Measurements from ENCODE around the gene ARHGAP45.

The ARHGAP45 gene

DNA sequence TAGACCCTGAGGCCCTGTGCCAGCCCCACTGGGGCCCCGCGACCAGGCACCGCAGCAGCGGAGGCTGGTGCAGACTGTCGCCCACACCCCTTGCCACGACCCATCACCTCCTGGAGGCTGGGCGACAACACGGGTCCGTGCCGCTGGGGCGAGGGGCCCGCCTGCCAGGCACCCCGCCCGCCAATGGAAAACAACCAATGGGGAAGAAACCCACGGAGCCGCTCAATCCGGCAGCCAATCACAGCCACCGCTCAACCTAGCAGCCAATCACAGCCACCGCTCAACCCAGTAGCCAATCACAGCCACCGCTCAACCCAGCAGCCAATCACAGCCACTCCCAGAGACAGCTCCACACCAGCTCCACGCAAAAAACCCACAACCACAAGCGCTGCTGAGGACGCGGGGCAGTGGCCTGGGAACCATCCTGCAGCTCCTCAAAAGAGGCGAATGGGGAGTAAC is 66.5 kb downstream of the ARHGAP45 start:
- H3K4me3 ChIP-seq (ENCODE audit: low read depth in 1 of 2, low read length in 2 of 2): no peak overlapping the region
- no peaks in the 10 kb centered on the region for H3K36me3 ChIP-seq (ENCODE audit: insufficient read depth, low read length)
- no peak overlapping the region for H3K9ac ChIP-seq (ENCODE audit: low read length)
- no peaks in the 10 kb centered on the region for H3K9me3 ChIP-seq (ENCODE audit: low read length)
- H3K4me1 ChIP-seq (ENCODE audit: insufficient read depth, low read length): peaks cover 26% of the 10 kb centered on the region
- H3K27me3 ChIP-seq (ENCODE audit: control insufficient read depth in 1 of 2, insufficient read depth in 2 of 2, low read length in 2 of 2): no peaks in the 10 kb centered on the region
- H3K27ac ChIP-seq (ENCODE audit: low read depth, low read length): peak overlapping the region; percentile 86

DNA sequence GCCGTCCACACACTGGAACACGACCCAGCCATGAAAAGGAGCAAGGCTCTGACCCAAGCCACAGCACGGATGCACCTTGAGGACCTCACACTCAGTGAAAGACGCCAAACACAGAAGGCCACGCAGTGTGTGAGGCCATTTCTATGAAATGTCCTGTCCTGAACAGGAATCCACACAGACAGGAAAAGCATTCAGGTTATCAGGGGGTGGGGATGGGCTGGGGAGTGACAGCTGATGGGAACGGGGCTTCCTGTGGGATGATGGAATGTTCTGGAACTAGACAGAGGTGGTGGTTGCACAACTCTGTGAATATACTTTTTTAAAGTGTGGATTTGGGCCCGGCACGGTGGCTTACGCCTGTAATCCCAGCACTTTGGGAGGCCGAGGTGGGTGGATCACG is 67.5 kb downstream of the ARHGAP45 start:
- no peak overlapping the region for H3K4me3 ChIP-seq (ENCODE audit: low read depth in 1 of 2, low read length in 2 of 2)
- peaks cover 26% of the 10 kb centered on the region for H3K4me1 ChIP-seq (ENCODE audit: insufficient read depth, low read length)
- H3K27me3 ChIP-seq (ENCODE audit: control insufficient read depth in 1 of 2, insufficient read depth in 2 of 2, low read length in 2 of 2): no peaks in the 10 kb centered on the region
- H3K9ac ChIP-seq (ENCODE audit: low read length): no peak overlapping the region
- H3K9me3 ChIP-seq (ENCODE audit: low read length): no peaks in the 10 kb centered on the region
- H3K36me3 ChIP-seq (ENCODE audit: insufficient read depth, low read length): no peaks in the 10 kb centered on the region
- no peak overlapping the region for H3K27ac ChIP-seq (ENCODE audit: low read depth, low read length)

DNA sequence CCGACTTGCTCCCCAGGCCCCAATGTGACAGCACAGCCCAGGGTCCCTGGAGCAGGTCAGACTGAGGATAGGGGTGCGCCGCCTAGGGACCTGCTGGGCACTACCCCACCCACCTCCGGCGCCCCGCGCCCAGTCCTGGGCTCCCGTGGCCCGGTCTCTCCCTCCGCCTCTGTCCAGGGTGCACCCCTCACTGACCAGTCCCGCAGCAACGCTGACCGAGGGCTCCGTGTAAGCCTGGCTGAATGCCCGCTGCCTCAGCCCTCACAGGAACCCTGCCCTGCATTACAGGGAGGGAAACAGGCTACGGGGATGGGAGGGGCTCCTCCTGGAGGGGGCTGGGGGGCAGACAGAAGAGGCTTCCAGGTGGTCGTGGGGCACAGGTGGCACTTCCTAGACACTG is 68.5 kb downstream of the ARHGAP45 start:
- Histone ChIP-seq H3K9ac (ENCODE audit: low read length) (no peak overlapping the region), H3K4me3 (ENCODE audit: low read depth in 1 of 2, low read length in 2 of 2) (no peak overlapping the region), H3K27me3 (ENCODE audit: control insufficient read depth in 1 of 2, insufficient read depth in 2 of 2, low read length in 2 of 2) (no peaks in the 10 kb centered on the region), H3K27ac (ENCODE audit: low read depth, low read length) (peak overlapping the region; percentile 44), H3K36me3 (ENCODE audit: insufficient read depth, low read length) (no peaks in the 10 kb centered on the region), H3K4me1 (ENCODE audit: insufficient read depth, low read length) (peaks cover 26% of the 10 kb centered on the region), H3K9me3 (ENCODE audit: low read length) (no peaks in the 10 kb centered on the region)

DNA sequence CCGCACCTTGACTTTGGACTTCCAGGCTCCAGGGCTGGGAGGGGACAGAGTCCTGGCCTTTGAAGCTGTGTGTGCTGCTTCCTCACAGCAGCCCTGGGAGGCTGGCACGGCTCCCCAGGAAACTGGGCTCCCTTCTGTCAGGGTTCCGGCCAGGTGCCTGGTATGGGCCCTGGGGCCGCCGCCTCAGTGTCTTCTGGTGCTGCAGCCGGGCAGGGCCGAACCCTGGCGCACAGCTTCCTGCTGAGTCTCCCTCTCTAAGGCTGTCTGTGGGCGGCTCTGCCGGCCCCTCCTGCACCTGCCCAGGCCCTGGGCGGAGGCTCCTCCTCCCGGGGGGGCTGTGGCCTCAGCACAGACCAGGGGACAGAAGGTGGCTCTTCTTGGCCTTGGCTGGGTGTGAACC is 69.2 kb downstream of the ARHGAP45 start:
- H3K27ac ChIP-seq (ENCODE audit: low read depth, low read length): no peak overlapping the region
- H3K4me1 ChIP-seq (ENCODE audit: insufficient read depth, low read length): peaks cover 24% of the 10 kb centered on the region
- no peaks in the 10 kb centered on the region for H3K9me3 ChIP-seq (ENCODE audit: low read length)
- no peaks in the 10 kb centered on the region for H3K27me3 ChIP-seq (ENCODE audit: control insufficient read depth in 1 of 2, insufficient read depth in 2 of 2, low read length in 2 of 2)
- no peak overlapping the region for H3K4me3 ChIP-seq (ENCODE audit: low read depth in 1 of 2, low read length in 2 of 2)
- H3K36me3 ChIP-seq (ENCODE audit: insufficient read depth, low read length): no peaks in the 10 kb centered on the region
- no peak overlapping the region for H3K9ac ChIP-seq (ENCODE audit: low read length)

All from muscle layer of colon (tissue), 2 donors.